Right atrium auricular region (tissue), 2 donors: Measurements from ENCODE around the gene DOCK2. TPM values are rescaled to one million over a fixed set of nuclear protein-coding genes. Genes with fewer than 3 reads are reported as not detected.

Experiments used
- DNase-seq: peaks from one replicate; pipeline ENCODE4 v3.0.0-alpha.2; 2019; ENCODE audit warnings: low spot score
- H3K27ac ChIP-seq, 2 donors: fragments of 200-600 bp; sonication (generic); 1 replicate in 1 of 2; 2 replicates in 1 of 2; pipeline ENCODE4 v1.5.1; 2016 to 2019
- H3K27me3 ChIP-seq, 2 donors: fragments of 200-600 bp; sonication (generic); one replicate each; pipeline versions ENCODE4 v1.5.1 to v1.6.0; 2017 to 2019
- H3K36me3 ChIP-seq: fragments of 200-600 bp; sonication (generic); one replicate; pipeline ENCODE4 v1.5.1; 2016
- H3K4me1 ChIP-seq, 2 donors: fragments of 200-600 bp; sonication (generic); one replicate each; pipeline versions ENCODE4 v1.5.1 to v1.6.0; 2017 to 2019
- H3K4me3 ChIP-seq, 2 donors: fragments of 200-600 bp; sonication (generic); 1 replicate in 1 of 2; 2 replicates in 1 of 2; pipeline ENCODE4 v1.5.1; 2017 to 2019; ENCODE audit warnings: mild to moderate bottlenecking in 1 of 2, moderate library complexity in 1 of 2
- H3K9me3 ChIP-seq, 2 donors: fragments of 200-600 bp; sonication (generic); one replicate each; pipeline ENCODE4 v1.5.1; 2019
- total RNA-seq, 2 donors: library from RNA; depleted of rRNA; stranded (reverse); fragments of >200 nt; gene quantifications; one replicate each; pipeline ENCODE4 v1.1.0, GENCODE V29; 2016
- TF ChIP-seq, protein P1 (sequence below), 2 donors: fragments of 200-600 bp; sonication (generic); IDR thresholded peaks; one replicate each; pipeline ENCODE4 v1.5.1; 2019; ENCODE audit warnings: antibody characterized with exemption in 2 of 2

Gene DOCK2
- total RNA-seq, 2 donors from 2014 or later = 3.7 to 5.4 TPM

- H3K36me3 ChIP-seq = no peaks in the 10 kb centered on the region
- no peaks in the 10 kb centered on the region for H3K9me3 ChIP-seq
- no peaks in the 10 kb centered on the region for H3K27me3 ChIP-seq
- TF ChIP-seq, protein P1, sequence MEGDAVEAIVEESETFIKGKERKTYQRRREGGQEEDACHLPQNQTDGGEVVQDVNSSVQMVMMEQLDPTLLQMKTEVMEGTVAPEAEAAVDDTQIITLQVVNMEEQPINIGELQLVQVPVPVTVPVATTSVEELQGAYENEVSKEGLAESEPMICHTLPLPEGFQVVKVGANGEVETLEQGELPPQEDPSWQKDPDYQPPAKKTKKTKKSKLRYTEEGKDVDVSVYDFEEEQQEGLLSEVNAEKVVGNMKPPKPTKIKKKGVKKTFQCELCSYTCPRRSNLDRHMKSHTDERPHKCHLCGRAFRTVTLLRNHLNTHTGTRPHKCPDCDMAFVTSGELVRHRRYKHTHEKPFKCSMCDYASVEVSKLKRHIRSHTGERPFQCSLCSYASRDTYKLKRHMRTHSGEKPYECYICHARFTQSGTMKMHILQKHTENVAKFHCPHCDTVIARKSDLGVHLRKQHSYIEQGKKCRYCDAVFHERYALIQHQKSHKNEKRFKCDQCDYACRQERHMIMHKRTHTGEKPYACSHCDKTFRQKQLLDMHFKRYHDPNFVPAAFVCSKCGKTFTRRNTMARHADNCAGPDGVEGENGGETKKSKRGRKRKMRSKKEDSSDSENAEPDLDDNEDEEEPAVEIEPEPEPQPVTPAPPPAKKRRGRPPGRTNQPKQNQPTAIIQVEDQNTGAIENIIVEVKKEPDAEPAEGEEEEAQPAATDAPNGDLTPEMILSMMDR (IDR thresholded peaks at IDR 0.05) = no peak
- no peaks in the 10 kb centered on the region for H3K4me1 ChIP-seq
- H3K27ac ChIP-seq = no peak overlapping the region
- no peak for DNase-seq
- H3K4me3 ChIP-seq = no peak overlapping the region
These were observed 284.3 kb downstream of the DOCK2 start for GRCh38 chr5:169921384-169921783.

DNA sequence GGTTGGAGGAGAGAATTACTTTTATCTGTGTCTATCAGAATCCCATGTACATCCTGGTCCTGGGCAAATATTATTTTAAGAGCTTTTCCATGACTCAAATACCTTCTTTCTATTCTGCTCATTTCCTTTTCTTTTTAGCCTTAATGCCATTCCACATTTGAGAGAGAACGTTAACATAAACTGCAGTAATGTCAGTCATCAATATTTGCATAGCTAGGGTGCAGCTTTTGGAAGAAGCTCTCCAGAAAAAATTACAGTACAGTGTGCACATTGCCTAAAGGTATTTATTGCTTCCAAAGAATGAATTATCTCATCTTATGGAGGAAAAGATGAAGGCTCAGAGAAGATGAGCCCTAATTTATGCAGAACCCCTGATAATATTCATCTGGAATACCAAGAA lies 284.9 kb downstream of the DOCK2 start:
- DNase-seq = no peak
- Histone ChIP-seq H3K27me3 (no peaks in the 10 kb centered on the region), H3K36me3 (no peaks in the 10 kb centered on the region), H3K4me1 (no peaks in the 10 kb centered on the region), H3K9me3 (no peaks in the 10 kb centered on the region), H3K27ac (no peak overlapping the region), H3K4me3 (no peak overlapping the region)
- TF ChIP-seq, protein P1 (IDR thresholded peaks at IDR 0.05) = no peak

GRCh38 chr5:169922474-169922873 lies 285.4 kb downstream of the DOCK2 start:
- Histone ChIP-seq H3K27me3 (no peaks in the 10 kb centered on the region), H3K4me1 (no peaks in the 10 kb centered on the region), H3K27ac (no peak overlapping the region), H3K4me3 (no peak overlapping the region), H3K36me3 (no peaks in the 10 kb centered on the region), H3K9me3 (no peaks in the 10 kb centered on the region)
- TF ChIP-seq, protein P1 (IDR thresholded peaks at IDR 0.05) = no peak
- DNase-seq = no peak

GRCh38 chr5:169923988-169924387 lies 286.9 kb downstream of the DOCK2 start:
- no peaks in the 10 kb centered on the region for H3K27me3 ChIP-seq
- H3K4me3 ChIP-seq = no peak overlapping the region
- H3K36me3 ChIP-seq = no peaks in the 10 kb centered on the region
- H3K9me3 ChIP-seq = no peaks in the 10 kb centered on the region
- H3K4me1 ChIP-seq = no peaks in the 10 kb centered on the region
- TF ChIP-seq, protein P1 (IDR thresholded peaks at IDR 0.05) = no peak
- H3K27ac ChIP-seq = no peak overlapping the region
- DNase-seq = no peak

DNA sequence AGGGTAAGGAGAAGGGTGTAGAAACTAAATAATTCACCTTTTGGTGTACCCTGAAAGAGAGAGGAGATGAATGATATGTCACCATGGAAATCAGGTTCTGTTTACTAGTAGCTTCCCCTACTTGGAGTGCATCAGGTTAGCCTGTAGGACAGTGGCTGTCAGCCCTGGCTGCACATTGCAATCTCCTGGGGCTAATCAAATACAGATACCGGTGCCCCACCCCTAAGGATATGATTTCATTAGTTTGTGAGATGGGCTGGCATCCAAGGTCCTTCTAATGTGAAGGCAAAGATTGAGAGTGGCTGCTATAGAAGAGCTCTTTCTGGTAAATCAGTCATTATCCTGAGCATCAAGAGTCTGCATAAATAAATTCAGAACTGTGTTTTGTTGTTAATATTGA lies 296.1 kb downstream of the DOCK2 start:
- Histone ChIP-seq H3K4me3 (no peak overlapping the region), H3K9me3 (no peaks in the 10 kb centered on the region), H3K27me3 (no peaks in the 10 kb centered on the region), H3K27ac (no peak overlapping the region), H3K36me3 (no peaks in the 10 kb centered on the region), H3K4me1 (no peaks in the 10 kb centered on the region)
- DNase-seq = no peak
- TF ChIP-seq, protein P1 (IDR thresholded peaks at IDR 0.05) = no peak

- no peaks in the 10 kb centered on the region for H3K36me3 ChIP-seq
- no peak overlapping the region for H3K4me3 ChIP-seq
- H3K9me3 ChIP-seq = no peaks in the 10 kb centered on the region
- no peak for DNase-seq
- H3K27ac ChIP-seq = no peak overlapping the region
- TF ChIP-seq, protein P1 (IDR thresholded peaks at IDR 0.05) = no peak
- H3K4me1 ChIP-seq = no peaks in the 10 kb centered on the region
- no peaks in the 10 kb centered on the region for H3K27me3 ChIP-seq
These were observed 296.5 kb downstream of the DOCK2 start for GRCh38 chr5:169933616-169934015.
